Measurements from ENCODE around the gene DIPK2A.

GRCh38 chr3:143974271-143975238, 2.9 kb downstream of the DIPK2A start:
- TF ChIP-seq CTCF (IDR thresholded peaks at IDR 0.05 in 8 of 11, conservative IDR thresholded peaks at IDR 0.05 in 3 of 11) (no peak), POLR2AphosphoS5 (IDR thresholded peaks at IDR 0.05) (no peak)
